ENCODE results near the gene GPRASP2.
"Not testable (repeated sequence)": the region's sequence is repeated elsewhere in the genome, so short reads cannot be mapped to it uniquely, and the experiment has no call there.

GPRASP2 gene

GRCh38 chrX:102712216-102712966 lies at the start of gene GPRASP2:
GPRASP2 (plus strand) TSS chrX:102712448; CDS start chrX:102714870, 2,422 bp downstream.
- intact Hi-C loops (cut with DNase I): loop anchor here (10.0 kb wide), 1 partner anchor 58 kb away; the partner anchor contains the start of gene GPRASP1

GRCh38 chrX:102663820-102664219 lies 48.4 kb upstream of the GPRASP2 start:
- DNase-seq; intact Hi-C loops (cut with DNase I): not testable (repeated sequence)

More at GRCh38 chrX:102712216-102712966, at the start of gene GPRASP2:
- peak; percentile 7 to 79 (median 60) for DNase-seq

- intact Hi-C loops (cut with DNase I); DNase-seq: not testable (repeated sequence)
Observed at GRCh38 chrX:102667034-102667433, 45.2 kb upstream of the GPRASP2 start.

- DNase-seq: no peak
- intact Hi-C loops (cut with DNase I): no loop called here
Observed at GRCh38 chrX:102669526-102669925, 42.7 kb upstream of the GPRASP2 start.

GRCh38 chrX:102672856-102673255 lies 39.4 kb upstream of the GPRASP2 start:
- DNase-seq: no peak
- intact Hi-C loops (cut with DNase I): no loop called here

- DNase-seq; intact Hi-C loops (cut with DNase I): not testable (repeated sequence)
Observed at GRCh38 chrX:102677479-102677878, 34.8 kb upstream of the GPRASP2 start.

- intact Hi-C loops (cut with DNase I): no loop called here
- DNase-seq: no peak
Observed at GRCh38 chrX:102684772-102685520, 27.3 kb upstream of the GPRASP2 start.

- no peak for DNase-seq
- intact Hi-C loops (cut with DNase I): no loop called here
Observed at GRCh38 chrX:102694749-102695148, 17.5 kb upstream of the GPRASP2 start.

GRCh38 chrX:102696306-102696705 lies 15.9 kb upstream of the GPRASP2 start:
- intact Hi-C loops (cut with DNase I): no loop called here
- DNase-seq: no peak

GRCh38 chrX:102697494-102697893 lies 14.8 kb upstream of the GPRASP2 start:
- intact Hi-C loops (cut with DNase I): no loop called here
- no peak for DNase-seq

GRCh38 chrX:102708900-102709299 lies 3.3 kb upstream of the GPRASP2 start:
- intact Hi-C loops (cut with DNase I): no loop called here
- DNase-seq: no peak

GRCh38 chrX:102711872-102712215 lies 404 bp upstream of the GPRASP2 start:
- peak in 2 of 42 donors; percentile 19 to 37 for DNase-seq
- intact Hi-C loops (cut with DNase I): loop anchor here (10.0 kb wide), 1 partner anchor 57 kb away; the partner anchor contains the start of gene GPRASP1

GRCh38 chrX:102712981-102713625 lies 855 bp downstream of the GPRASP2 start:
- DNase-seq: peak; percentile 27 to 83 (median 64)
- intact Hi-C loops (cut with DNase I): loop anchor here (10.0 kb wide), 1 partner anchor 58 kb away; the partner anchor contains the start of gene GPRASP1

- peak in 1 of 42 donors; percentile 3 for DNase-seq
- intact Hi-C loops (cut with DNase I): loop anchor here (10.0 kb wide), 1 partner anchor 60 kb away; the partner anchor contains the start of gene GPRASP1
Observed at GRCh38 chrX:102714994-102715393, 2.7 kb downstream of the GPRASP2 start.

GRCh38 chrX:102715967-102716366 lies 3.7 kb downstream of the GPRASP2 start:
- intact Hi-C loops (cut with DNase I): loop anchor here (10.0 kb wide), 1 partner anchor 61 kb away; the partner anchor contains the start of gene GPRASP1

GRCh38 chrX:102720237-102721168 lies 8.3 kb downstream of the GPRASP2 start, which contains the start of gene GPRASP3:
GPRASP3 (plus strand) TSS chrX:102720743; CDS start chrX:102748996, 28,253 bp downstream.
- intact Hi-C loops (cut with DNase I): no loop called here

More at GRCh38 chrX:102715967-102716366, 3.7 kb downstream of the GPRASP2 start:
- no peak for DNase-seq

GRCh38 chrX:102721169-102721506 lies 8.9 kb downstream of the GPRASP2 start:
- intact Hi-C loops (cut with DNase I): not testable (repeated sequence)
- DNase-seq: peak in 3 of 42 donors; percentile 4 to 26 (median 15)

More at GRCh38 chrX:102720237-102721168, 8.3 kb downstream of the GPRASP2 start, which contains the start of gene GPRASP3:
- DNase-seq: peak; percentile 79 to 95 (median 90)

- DNase-seq: no peak
- intact Hi-C loops (cut with DNase I): no loop called here
Observed at GRCh38 chrX:102723456-102723855, 11.2 kb downstream of the GPRASP2 start.
